RWPE2 (cell line): ENCODE data around the gene MRPL19.
"Not testable (repeated sequence)": the region's sequence is repeated elsewhere in the genome, so short reads cannot be mapped to it uniquely, and the experiment has no call there.

ENCODE experiments used
- ATAC-seq: fragments of 200-7000 bp; cut with Tn5 transposase; 3 replicates; pipeline ENCODE4 v1.9.1; 2021; ENCODE audit warnings: low read depth
- DNase-seq: peaks from one replicate; pipeline ENCODE4 v3.0.0-alpha.2; 2020; ENCODE audit warnings: low spot score
- H3K27ac ChIP-seq: fragments of 450-650 bp; 2 replicates; pipeline ENCODE4 v1.5.1; 2017; ENCODE audit warnings: mild to moderate bottlenecking; ENCODE audit not compliant: poor library complexity, severe bottlenecking
- H3K27me3 ChIP-seq: fragments of 250-450 bp; sonication (Bioruptor Pico); 2 replicates; pipeline ENCODE4 v1.5.1; 2021; ENCODE audit warnings: mild to moderate bottlenecking, moderate library complexity; ENCODE audit not compliant: insufficient read depth, poor library complexity, severe bottlenecking
- H3K36me3 ChIP-seq: fragments of 250-450 bp; sonication (Bioruptor Pico); 2 replicates; pipeline ENCODE4 v1.5.1; 2020; ENCODE audit warnings: low read depth, mild to moderate bottlenecking, moderate library complexity
- H3K4me1 ChIP-seq: fragments of 250-450 bp; sonication (Bioruptor Pico); 2 replicates; pipeline ENCODE4 v1.5.1; 2021; ENCODE audit warnings: mild to moderate bottlenecking, moderate library complexity; ENCODE audit not compliant: insufficient read depth, poor library complexity, severe bottlenecking
- H3K4me3 ChIP-seq: fragments of 250-450 bp; sonication (Bioruptor Pico); 2 replicates; pipeline ENCODE4 v1.5.1; 2021; ENCODE audit warnings: mild to moderate bottlenecking, moderate library complexity; ENCODE audit not compliant: severe bottlenecking
- H3K9me3 ChIP-seq: fragments of 250-450 bp; sonication (Bioruptor Pico); 2 replicates; pipeline ENCODE4 v1.5.1; 2021; ENCODE audit warnings: mild to moderate bottlenecking, moderate library complexity; ENCODE audit not compliant: severe bottlenecking
- TF ChIP-seq, protein P1 (sequence below): fragments of 450-650 bp; IDR thresholded peaks from one replicate; pipeline ENCODE4 v1.5.1; 2017; ENCODE audit warnings: mild to moderate bottlenecking, moderate library complexity; ENCODE audit not compliant: poor library complexity, severe bottlenecking

Gene MRPL19

GRCh38 chr2:75667884-75668283 lies 21.3 kb downstream of the MRPL19 start:
- H3K4me3 ChIP-seq = no peak overlapping the region
- peaks cover 67% of the 10 kb centered on the region for H3K36me3 ChIP-seq
- H3K27ac ChIP-seq = no peak overlapping the region
- no peaks in the 10 kb centered on the region for H3K4me1 ChIP-seq
- H3K27me3 ChIP-seq = no peaks in the 10 kb centered on the region
- H3K9me3 ChIP-seq = no peaks in the 10 kb centered on the region
- ATAC-seq (no peak), DNase-seq (no peak)
- TF ChIP-seq, protein P1, sequence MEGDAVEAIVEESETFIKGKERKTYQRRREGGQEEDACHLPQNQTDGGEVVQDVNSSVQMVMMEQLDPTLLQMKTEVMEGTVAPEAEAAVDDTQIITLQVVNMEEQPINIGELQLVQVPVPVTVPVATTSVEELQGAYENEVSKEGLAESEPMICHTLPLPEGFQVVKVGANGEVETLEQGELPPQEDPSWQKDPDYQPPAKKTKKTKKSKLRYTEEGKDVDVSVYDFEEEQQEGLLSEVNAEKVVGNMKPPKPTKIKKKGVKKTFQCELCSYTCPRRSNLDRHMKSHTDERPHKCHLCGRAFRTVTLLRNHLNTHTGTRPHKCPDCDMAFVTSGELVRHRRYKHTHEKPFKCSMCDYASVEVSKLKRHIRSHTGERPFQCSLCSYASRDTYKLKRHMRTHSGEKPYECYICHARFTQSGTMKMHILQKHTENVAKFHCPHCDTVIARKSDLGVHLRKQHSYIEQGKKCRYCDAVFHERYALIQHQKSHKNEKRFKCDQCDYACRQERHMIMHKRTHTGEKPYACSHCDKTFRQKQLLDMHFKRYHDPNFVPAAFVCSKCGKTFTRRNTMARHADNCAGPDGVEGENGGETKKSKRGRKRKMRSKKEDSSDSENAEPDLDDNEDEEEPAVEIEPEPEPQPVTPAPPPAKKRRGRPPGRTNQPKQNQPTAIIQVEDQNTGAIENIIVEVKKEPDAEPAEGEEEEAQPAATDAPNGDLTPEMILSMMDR = no peak

DNA sequence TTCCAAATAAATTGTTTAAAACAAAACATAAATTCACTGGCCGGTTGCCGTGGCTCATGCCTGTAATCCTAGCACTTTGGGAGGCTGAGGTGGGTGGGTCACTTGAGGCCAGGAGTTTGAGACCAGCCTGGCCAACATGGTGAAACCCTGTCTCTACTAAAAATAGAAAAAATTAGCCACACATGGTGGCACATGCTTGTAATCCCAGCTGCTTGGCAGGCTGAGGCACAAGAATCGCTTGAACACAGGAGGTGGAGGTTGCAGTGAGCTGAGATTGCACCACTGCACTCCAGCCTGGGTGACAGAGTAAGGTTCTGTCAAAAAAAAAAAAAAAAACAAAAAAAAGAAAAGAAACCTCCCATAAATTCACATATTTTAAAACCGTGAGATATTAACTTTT lies 28.8 kb downstream of the MRPL19 start:
- H3K27me3 ChIP-seq, H3K4me1 ChIP-seq, ATAC-seq, H3K4me3 ChIP-seq, H3K9me3 ChIP-seq, H3K27ac ChIP-seq, DNase-seq: not testable (repeated sequence)
- peaks cover 30% of the 10 kb centered on the region for H3K36me3 ChIP-seq

- TF ChIP-seq, protein P1 = no peak
- ATAC-seq = no peak
- H3K36me3 ChIP-seq = peaks cover 25% of the 10 kb centered on the region
- no peak for DNase-seq
- H3K27ac ChIP-seq = no peak overlapping the region
- no peak overlapping the region for H3K4me3 ChIP-seq
- H3K4me1 ChIP-seq = no peaks in the 10 kb centered on the region
- no peaks in the 10 kb centered on the region for H3K27me3 ChIP-seq
- H3K9me3 ChIP-seq = no peaks in the 10 kb centered on the region
Measured at GRCh38 chr2:75675908-75676307, 29.3 kb downstream of the MRPL19 start.

DNA sequence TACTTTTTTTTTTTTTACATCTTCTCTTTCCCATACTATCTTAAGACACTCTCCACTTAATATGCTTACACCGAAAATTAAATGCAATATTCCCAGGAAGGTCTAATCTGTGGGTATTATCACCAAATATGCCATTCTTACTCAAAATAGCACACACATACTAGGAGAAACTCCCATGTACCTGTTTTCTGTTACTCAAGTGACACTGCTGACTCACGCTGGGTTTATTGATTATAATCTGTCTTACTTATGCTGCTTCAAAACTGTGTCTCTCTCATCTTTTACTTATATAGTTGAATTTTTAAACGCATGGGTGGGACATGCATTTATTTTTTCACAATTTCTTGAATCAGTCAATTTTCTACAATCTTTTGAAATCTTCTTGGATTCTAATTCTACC lies 29.9 kb downstream of the MRPL19 start:
- H3K9me3 ChIP-seq = no peaks in the 10 kb centered on the region
- no peak overlapping the region for H3K4me3 ChIP-seq
- H3K27ac ChIP-seq = no peak overlapping the region
- TF ChIP-seq, protein P1 = no peak
- DNase-seq (no peak), ATAC-seq (no peak)
- no peaks in the 10 kb centered on the region for H3K4me1 ChIP-seq
- H3K27me3 ChIP-seq = no peaks in the 10 kb centered on the region
- peaks cover 20% of the 10 kb centered on the region for H3K36me3 ChIP-seq

- no peak for ATAC-seq
- 0 out of 2 replicates have a peak, but pooled peaks cover 5% of the 10 kb centered on the region for H3K36me3 ChIP-seq
- TF ChIP-seq, protein P1 = no peak
Measured at GRCh38 chr2:75679556-75679955, 33.0 kb downstream of the MRPL19 start.

More at GRCh38 chr2:75679556-75679955, 33.0 kb downstream of the MRPL19 start:
- DNase-seq = no peak
- Histone ChIP-seq H3K4me1 (no peaks in the 10 kb centered on the region), H3K27me3 (no peaks in the 10 kb centered on the region), H3K9me3 (no peaks in the 10 kb centered on the region), H3K4me3 (no peak overlapping the region), H3K27ac (no peak overlapping the region)
